Measurements from ENCODE around the gene ANKRD11.
A peak's percentile ranks its signal among the peaks of the same experiment; 100 is the strongest.
"Not testable (repeated sequence)": the region's sequence is repeated elsewhere in the genome, so short reads cannot be mapped to it uniquely, and the experiment has no call there.

The ANKRD11 gene

DNA sequence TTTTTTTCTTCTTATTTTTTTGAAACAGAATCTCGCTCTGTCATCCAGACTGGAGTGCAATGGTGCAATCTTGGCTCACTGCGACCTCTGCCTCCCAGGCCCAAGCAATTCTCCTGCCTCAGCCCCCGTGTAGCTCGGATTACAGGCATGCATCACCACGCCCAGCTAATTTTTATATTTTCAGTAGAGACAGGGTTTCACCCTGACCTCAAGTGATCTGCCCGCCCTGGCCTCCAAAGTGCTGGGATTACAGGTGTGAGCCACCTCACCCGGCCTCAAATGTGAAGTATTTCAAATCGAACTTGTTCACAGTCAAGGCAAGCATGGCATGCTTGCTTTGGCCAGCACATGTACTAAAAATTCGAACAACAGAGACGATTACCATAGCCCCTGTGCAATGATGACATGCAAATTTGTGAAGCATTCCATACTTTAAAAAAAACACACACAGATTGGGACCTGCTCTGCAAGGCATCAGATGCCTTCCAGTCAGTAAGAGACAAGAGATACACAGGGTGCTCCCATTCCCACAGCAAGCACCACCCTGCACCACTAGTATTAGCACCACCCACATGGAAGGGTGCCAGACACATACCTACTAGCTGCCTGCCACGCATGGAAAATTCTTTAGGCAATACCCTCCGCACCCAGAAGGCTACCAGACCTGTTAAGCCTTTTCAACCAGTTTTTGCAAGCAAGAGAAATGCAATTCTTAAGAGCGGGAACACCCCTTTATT, 47.2 kb downstream of the ANKRD11 start:
- no peak overlapping the region for H3K4me3 ChIP-seq (replicated peaks in 1 of 2; ENCODE audit: low read depth in 2 of 2, low read length in 2 of 2)
- TF ChIP-seq, protein P1, sequence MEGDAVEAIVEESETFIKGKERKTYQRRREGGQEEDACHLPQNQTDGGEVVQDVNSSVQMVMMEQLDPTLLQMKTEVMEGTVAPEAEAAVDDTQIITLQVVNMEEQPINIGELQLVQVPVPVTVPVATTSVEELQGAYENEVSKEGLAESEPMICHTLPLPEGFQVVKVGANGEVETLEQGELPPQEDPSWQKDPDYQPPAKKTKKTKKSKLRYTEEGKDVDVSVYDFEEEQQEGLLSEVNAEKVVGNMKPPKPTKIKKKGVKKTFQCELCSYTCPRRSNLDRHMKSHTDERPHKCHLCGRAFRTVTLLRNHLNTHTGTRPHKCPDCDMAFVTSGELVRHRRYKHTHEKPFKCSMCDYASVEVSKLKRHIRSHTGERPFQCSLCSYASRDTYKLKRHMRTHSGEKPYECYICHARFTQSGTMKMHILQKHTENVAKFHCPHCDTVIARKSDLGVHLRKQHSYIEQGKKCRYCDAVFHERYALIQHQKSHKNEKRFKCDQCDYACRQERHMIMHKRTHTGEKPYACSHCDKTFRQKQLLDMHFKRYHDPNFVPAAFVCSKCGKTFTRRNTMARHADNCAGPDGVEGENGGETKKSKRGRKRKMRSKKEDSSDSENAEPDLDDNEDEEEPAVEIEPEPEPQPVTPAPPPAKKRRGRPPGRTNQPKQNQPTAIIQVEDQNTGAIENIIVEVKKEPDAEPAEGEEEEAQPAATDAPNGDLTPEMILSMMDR (IDR thresholded peaks at IDR 0.05; ENCODE audit: low read depth, low read length) = no peak
- DNase-seq (ENCODE audit: low read depth in 2 of 2) = peak; percentile 68 to 73

- no peak for DNase-seq (ENCODE audit: low read depth in 2 of 2)
- H3K4me3 ChIP-seq (replicated peaks in 1 of 2; ENCODE audit: low read depth in 2 of 2, low read length in 2 of 2) = no peak overlapping the region
- TF ChIP-seq, protein P1 (IDR thresholded peaks at IDR 0.05; ENCODE audit: low read depth, low read length) = no peak
Observed at GRCh38 chr16:89442588-89442987, 47.8 kb downstream of the ANKRD11 start.

DNA sequence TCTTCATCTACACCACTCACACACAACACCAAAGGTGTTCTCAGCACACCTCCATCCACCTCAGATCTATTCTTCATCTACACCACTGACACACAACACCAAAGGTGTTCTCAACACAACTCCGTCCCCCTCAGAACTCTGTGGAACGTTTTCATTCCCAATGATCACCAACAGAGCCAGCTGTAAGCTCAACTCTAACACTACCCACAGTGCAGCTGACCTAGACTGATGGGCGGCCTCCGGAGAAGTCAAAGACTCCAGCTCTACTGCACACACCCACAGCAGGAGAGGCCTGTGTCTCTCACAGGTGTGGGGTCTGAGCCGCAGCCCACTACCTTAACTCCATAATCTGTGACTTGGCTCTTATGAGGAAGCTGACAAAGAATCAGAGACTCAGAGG, 50.7 kb downstream of the ANKRD11 start:
- no peak overlapping the region for H3K4me3 ChIP-seq (replicated peaks in 1 of 2; ENCODE audit: low read depth in 2 of 2, low read length in 2 of 2)
- TF ChIP-seq, protein P1 (IDR thresholded peaks at IDR 0.05; ENCODE audit: low read depth, low read length) = no peak
- no peak for DNase-seq (ENCODE audit: low read depth in 2 of 2)

GRCh38 chr16:89437991-89438390, 52.4 kb downstream of the ANKRD11 start:
- DNase-seq (ENCODE audit: low read depth in 2 of 2) = no peak
- TF ChIP-seq, protein P1 (IDR thresholded peaks at IDR 0.05; ENCODE audit: low read depth, low read length) = no peak

DNA sequence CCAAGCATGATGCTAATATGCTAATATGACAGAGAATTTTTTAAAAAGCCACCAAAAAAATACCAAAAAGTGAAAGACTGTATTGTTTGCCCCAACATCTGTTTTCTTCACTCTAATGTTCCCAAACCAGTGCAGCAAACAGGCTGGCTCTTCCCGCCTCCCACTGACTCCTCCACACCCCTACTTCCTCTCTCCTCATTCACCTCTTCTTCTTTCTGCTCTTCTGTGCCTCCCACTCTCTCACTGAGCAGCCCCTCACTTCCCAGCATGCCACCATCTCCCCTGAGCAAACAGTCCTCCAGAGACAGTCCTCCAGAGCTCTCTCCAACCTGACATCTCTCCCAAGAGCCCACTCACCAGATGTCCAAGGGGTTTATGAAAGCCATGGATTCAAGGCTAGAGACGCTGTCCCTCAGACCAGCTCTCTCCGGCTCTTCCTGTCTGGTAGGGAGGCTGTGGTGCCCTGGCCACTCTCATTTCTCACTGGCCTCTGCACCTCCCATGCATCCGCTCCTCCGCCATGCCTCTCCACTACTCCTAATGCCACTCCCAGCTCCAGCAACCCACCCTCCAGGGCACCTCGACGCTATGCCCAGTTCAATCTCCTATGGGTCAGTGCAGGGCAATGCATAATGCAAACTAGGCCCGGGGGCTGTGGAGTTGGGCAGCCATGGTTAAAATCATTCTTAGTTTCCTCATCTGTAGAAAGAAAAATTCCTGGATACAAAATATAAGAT, 52.9 kb downstream of the ANKRD11 start:
- TF ChIP-seq, protein P1 (IDR thresholded peaks at IDR 0.05; ENCODE audit: low read depth, low read length) = no peak
- DNase-seq (ENCODE audit: low read depth in 2 of 2) = no peak
- no peak overlapping the region for H3K4me3 ChIP-seq (replicated peaks in 1 of 2; ENCODE audit: low read depth in 2 of 2, low read length in 2 of 2)

More at GRCh38 chr16:89437991-89438390, 52.4 kb downstream of the ANKRD11 start:
- H3K4me3 ChIP-seq (replicated peaks in 1 of 2; ENCODE audit: low read depth in 2 of 2, low read length in 2 of 2) = no peak overlapping the region

DNA sequence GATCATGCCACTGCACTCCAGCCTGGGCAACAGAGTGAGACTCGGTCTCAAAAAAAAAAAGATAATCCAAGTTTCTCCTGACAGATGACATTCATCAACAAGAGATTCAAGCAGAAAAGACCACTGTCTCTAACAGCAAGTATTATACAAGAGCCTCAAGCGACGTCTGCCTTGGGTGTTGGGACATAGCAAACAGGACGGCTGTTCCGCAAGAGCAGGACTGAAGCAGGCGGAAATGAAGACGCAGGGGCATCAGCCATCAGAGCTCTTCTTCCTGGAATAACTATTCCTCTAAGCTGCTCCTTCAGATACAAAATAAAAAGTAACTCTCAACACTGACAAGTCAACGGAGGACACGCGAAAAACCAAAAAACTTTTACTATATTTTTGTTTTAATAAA, 54.0 kb downstream of the ANKRD11 start:
- no peak overlapping the region for H3K4me3 ChIP-seq (replicated peaks in 1 of 2; ENCODE audit: low read depth in 2 of 2, low read length in 2 of 2)
- DNase-seq (ENCODE audit: low read depth in 2 of 2) = no peak
- TF ChIP-seq, protein P1 (IDR thresholded peaks at IDR 0.05; ENCODE audit: low read depth, low read length) = no peak

GRCh38 chr16:89435059-89435458, 55.3 kb downstream of the ANKRD11 start:
- H3K4me3 ChIP-seq (replicated peaks in 1 of 2; ENCODE audit: low read depth in 2 of 2, low read length in 2 of 2); DNase-seq (ENCODE audit: low read depth in 2 of 2): not testable (repeated sequence)

Data from cardiac fibroblast (primary cell).